Cardiac muscle cell (in vitro differentiated cells and primary cell): ENCODE data around the gene RPTN. TPM values are rescaled to one million over a fixed set of nuclear protein-coding genes. Genes with fewer than 3 reads are reported as not detected.
A peak's percentile ranks its signal among the peaks of the same experiment; 100 is the strongest.

Experiments
- DNase-seq, 2 donors: peaks; one replicate each; pipeline versions ENCODE4 v3.0.0 to v3.0.0-alpha.2; 2010 to 2017; ENCODE audit warnings: low read depth in 1 of 2, low spot score in 1 of 2
- H3K27ac ChIP-seq: fragments of 200-600 bp; sonication (generic); 2 replicates; pipeline ENCODE4 v1.5.1; 2016
- H3K27me3 ChIP-seq: fragments of 200-600 bp; sonication (generic); 2 replicates; pipeline ENCODE4 v1.6.0; 2016; ENCODE audit warnings: control low read depth
- H3K36me3 ChIP-seq: fragments of 200-600 bp; sonication (generic); 2 replicates; pipeline ENCODE4 v1.5.1; 2016; ENCODE audit warnings: control low read depth
- H3K4me1 ChIP-seq: fragments of 200-600 bp; sonication (generic); 2 replicates; pipeline ENCODE4 v1.8.1; 2017; ENCODE audit warnings: low read depth, mild to moderate bottlenecking, mixed run types
- H3K4me3 ChIP-seq: fragments of 200-600 bp; sonication (generic); 2 replicates; pipeline ENCODE4 v1.5.1; 2016; ENCODE audit warnings: mild to moderate bottlenecking
- H3K9me3 ChIP-seq: fragments of 200-600 bp; sonication (generic); 2 replicates; pipeline ENCODE4 v1.5.1; 2017; ENCODE audit warnings: low read depth, mild to moderate bottlenecking, control low read depth
- polyA plus RNA-seq: library from polyadenylated mRNA; unstranded; fragments of >200 nt; fragmentation: Nextera tagmentation; extraction: Ambion mirVana; gene quantifications from 2 replicates; pipeline ENCODE4 v1.2.1, GENCODE V29; 2016
- total RNA-seq: library from RNA; depleted of rRNA; stranded (reverse); fragments of >200 nt; gene quantifications from 2 replicates; pipeline ENCODE4 v1.2.3, GENCODE V29; 2016
- TF ChIP-seq, protein P1 (sequence below): IDR thresholded peaks from 2 replicates; pipeline ENCODE4 v1.5.1; 2012; ENCODE audit warnings: low read depth, mild to moderate bottlenecking, low read length

Gene RPTN
- total and polyA plus RNA-seq, 2 experiments from 2014 or later, result not detected

DNA sequence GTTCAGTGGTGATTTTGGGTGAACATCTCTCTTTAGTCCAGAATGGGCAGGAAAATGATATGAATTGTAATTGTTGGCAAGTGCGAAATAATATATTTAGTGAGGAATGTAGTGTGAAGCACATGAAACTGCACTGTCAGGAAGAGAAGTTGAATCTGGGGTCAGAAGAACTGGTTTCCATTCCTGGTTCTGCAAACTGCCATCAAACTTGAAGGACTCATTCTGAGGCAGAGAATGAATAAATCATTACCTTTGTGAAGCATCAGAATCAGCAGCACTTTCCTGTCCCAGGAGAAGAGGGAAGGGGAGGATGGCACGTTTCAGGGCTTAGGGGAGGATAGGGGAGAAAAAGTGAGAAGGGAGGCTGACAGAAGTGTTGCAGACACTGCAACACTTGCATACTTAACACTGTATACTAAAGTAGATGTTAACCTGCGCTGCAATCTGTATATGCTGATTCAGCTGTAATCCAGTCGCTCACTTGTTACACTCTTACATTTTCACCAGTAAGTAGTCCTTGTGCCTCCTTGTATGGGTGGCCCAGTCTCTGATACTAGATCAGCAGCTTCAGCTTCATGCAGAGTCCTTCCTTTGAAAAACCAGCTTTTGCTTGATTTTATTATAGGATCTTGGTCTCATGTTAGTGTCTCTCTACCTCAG lies 10.5 kb upstream of the RPTN start:
- DNase-seq, result no peak
- Histone ChIP-seq H3K27ac (no peak overlapping the region), H3K36me3 (no peaks in the 10 kb centered on the region), H3K4me1 (no peaks in the 10 kb centered on the region), H3K4me3 (no peak overlapping the region), H3K9me3 (no peaks in the 10 kb centered on the region), H3K27me3 (no peaks in the 10 kb centered on the region)
- TF ChIP-seq, protein P1, sequence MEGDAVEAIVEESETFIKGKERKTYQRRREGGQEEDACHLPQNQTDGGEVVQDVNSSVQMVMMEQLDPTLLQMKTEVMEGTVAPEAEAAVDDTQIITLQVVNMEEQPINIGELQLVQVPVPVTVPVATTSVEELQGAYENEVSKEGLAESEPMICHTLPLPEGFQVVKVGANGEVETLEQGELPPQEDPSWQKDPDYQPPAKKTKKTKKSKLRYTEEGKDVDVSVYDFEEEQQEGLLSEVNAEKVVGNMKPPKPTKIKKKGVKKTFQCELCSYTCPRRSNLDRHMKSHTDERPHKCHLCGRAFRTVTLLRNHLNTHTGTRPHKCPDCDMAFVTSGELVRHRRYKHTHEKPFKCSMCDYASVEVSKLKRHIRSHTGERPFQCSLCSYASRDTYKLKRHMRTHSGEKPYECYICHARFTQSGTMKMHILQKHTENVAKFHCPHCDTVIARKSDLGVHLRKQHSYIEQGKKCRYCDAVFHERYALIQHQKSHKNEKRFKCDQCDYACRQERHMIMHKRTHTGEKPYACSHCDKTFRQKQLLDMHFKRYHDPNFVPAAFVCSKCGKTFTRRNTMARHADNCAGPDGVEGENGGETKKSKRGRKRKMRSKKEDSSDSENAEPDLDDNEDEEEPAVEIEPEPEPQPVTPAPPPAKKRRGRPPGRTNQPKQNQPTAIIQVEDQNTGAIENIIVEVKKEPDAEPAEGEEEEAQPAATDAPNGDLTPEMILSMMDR, result no peak

DNA sequence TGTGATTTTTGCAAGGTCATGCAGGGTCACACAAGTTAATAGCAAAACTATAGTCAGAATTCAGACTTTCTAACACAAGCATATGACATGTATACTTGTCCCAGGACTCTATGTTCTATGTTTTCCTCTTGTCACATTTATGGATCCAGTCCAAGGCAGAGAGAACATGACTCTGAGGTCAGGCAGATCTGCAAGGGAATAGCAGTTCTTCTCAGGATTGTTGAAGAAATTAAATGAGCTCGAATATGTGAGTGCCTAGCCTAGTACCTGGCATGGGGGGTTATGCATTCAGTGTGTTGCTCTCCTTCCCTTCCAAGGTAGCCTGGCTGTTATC lies 9.5 kb upstream of the RPTN start:
- Histone ChIP-seq H3K9me3 (no peaks in the 10 kb centered on the region), H3K27ac (no peak overlapping the region), H3K36me3 (no peaks in the 10 kb centered on the region), H3K27me3 (no peaks in the 10 kb centered on the region), H3K4me3 (no peak overlapping the region), H3K4me1 (no peaks in the 10 kb centered on the region)
- TF ChIP-seq, protein P1, result no peak
- DNase-seq, result no peak

DNA sequence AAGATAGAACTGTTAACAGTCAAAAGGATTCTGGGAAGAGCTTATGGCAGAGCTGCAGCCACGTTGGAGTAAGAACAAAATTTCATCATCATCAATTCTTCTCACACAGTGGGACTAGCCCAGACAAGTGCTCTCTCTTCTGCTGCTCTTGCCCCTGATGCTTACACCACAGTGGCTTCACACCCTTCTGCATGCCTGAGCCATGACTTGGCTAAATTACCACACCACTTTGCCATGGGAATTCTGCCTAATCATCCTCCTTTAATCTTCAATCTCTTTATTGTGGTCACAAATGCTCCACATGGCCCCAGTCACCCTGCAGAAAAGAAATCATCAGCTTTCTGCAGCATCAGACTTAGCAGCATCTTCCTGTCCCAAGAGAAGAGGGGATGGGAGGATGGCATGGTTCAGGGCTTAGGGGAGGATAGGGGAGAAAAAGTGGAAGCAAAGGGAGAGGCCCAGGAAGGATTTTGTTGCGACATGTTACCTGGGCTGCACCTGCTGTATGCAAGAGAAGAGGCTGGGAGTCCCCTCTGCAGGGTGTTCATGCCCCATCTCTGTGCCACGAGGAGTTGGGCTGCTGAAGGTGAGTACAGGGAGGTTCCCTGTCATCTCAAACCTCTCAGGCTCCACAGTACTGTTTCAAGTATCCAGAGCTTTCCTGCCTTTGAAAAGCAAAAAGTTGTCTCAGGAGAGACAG lies 9.0 kb upstream of the RPTN start:
- TF ChIP-seq, protein P1, result no peak
- Histone ChIP-seq H3K36me3 (no peaks in the 10 kb centered on the region), H3K27me3 (no peaks in the 10 kb centered on the region), H3K9me3 (no peaks in the 10 kb centered on the region), H3K27ac (no peak overlapping the region), H3K4me1 (no peaks in the 10 kb centered on the region), H3K4me3 (no peak overlapping the region)
- peak in 1 of 2 donors; percentile 90 for DNase-seq

DNA sequence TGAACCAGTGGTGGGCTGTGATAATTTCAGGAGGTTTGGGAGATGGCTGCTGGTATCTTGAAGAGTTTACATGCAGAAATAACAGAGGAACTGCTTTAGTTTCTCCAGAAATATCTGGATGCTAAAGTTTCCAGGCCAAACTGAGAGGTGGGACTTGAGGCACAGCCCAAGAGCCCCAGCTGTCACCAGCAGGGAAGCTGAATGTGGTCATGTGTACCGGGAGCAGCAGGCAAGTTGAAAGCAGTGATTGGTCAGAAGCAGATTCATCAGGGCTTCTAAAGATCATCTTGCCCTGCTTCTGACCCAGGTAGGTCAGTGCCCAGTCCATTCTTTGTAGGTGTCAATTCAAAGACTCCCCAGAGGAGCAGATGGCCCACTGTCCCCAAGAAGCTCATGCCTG lies 7.9 kb upstream of the RPTN start:
- H3K27me3 ChIP-seq, result no peaks in the 10 kb centered on the region
- TF ChIP-seq, protein P1, result no peak
- no peaks in the 10 kb centered on the region for H3K9me3 ChIP-seq
- H3K36me3 ChIP-seq, result no peaks in the 10 kb centered on the region
- no peak for DNase-seq
- H3K4me1 ChIP-seq, result no peaks in the 10 kb centered on the region
- no peak overlapping the region for H3K4me3 ChIP-seq
- no peak overlapping the region for H3K27ac ChIP-seq

DNA sequence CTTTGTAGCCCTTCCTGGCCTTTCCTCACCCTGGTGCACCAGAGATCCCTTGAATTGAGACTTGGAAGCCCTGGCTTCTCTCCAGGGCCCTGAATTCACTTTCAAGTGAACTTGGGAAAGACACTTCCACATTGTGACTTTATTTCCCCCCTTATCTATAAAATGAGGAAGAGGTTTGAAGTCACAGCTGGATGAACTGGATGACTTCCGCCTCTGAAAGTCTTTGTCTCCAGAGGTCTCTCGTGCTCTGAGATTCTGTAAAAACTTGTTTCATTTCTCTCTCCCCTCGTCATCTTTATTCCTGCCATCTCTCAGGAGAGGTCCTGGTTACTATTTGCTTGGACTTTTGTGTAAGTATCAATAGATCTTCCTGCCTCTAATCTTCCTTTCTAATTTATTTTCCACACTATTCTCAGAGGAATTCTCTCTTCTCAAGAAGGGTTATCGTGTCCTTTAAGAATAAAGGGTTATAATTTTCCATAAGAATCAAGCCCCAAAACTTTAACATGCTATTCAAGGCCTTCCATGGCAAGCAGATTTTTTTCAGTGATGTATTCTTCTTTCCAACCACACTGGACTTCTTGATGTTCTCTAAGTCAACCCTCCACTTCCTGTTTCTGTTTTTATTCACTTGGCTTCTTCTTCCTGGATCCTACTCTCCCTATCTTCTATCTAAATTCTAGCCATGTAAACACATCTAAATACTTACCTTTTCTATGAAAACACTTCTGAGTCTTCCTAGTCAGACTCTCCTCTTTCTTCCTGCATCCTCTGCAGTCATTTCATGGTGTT lies 6.5 kb upstream of the RPTN start:
- Histone ChIP-seq H3K4me3 (no peak overlapping the region), H3K36me3 (no peaks in the 10 kb centered on the region), H3K27ac (no peak overlapping the region), H3K27me3 (no peaks in the 10 kb centered on the region), H3K4me1 (no peaks in the 10 kb centered on the region), H3K9me3 (no peaks in the 10 kb centered on the region)
- no peak for DNase-seq
- TF ChIP-seq, protein P1, result no peak
